Fibroblast of lung (primary cell): Measurements from ENCODE around the gene IP6K1.
A peak's percentile ranks its signal among the peaks of the same experiment; 100 is the strongest.

ENCODE experiments used
- EZH2 ChIP-seq: IDR thresholded peaks from 2 replicates; pipeline ENCODE4 v1.5.1; 2012; ENCODE audit warnings: low read length, control low read depth, mild to moderate bottlenecking; ENCODE audit errors: missing control alignments
- TF ChIP-seq, protein P1 (sequence below), 2 donors: IDR thresholded peaks in 1 of 2; conservative IDR thresholded peaks in 1 of 2; 1 replicate in 1 of 2; 2 replicates in 1 of 2; pipeline ENCODE4 v1.5.1; 2011 to 2012; ENCODE audit warnings: low read length in 2 of 2, control low read depth in 1 of 2, inconsistent platforms in 1 of 2, low read depth in 1 of 2, mild to moderate bottlenecking in 1 of 2

DNA sequence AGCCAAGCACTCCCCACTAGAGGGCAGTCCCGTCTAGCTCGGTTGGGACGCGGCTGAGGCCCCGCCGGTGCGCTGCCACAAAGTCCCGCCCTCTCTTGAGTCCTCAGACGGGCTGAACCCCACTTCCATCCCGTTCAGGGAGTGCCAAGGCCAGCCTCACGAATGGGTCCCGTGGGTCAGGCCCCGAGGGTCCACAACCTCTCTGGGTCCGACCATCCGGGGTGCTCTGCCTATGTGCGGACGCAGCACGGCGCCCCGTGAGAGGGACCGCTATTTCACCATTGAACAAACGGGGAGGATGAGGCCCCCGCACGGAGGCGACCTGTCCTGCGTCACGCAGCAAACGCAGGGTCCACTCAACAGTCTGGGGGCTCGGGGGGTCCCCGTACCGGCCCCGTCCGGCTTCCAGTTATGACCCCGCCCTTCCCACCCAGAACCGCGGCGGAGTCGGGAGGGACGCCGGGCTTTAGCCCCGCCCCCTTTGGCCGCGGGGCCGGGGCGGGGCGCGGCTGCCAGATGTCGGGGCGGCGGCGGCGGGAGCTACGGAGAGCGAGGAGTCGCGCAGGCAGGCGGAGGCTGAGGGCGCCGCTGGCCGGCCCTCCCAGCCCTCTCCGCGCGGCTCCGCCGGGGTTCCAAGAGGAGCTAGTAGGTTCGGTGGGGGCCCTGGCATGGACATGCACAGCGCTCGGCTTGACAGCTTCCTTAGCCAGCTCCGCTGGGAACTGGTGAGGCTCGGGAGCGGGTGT is 16.6 kb upstream of the IP6K1 start, which contains the start of gene INKA1:
- TF ChIP-seq, protein P1, sequence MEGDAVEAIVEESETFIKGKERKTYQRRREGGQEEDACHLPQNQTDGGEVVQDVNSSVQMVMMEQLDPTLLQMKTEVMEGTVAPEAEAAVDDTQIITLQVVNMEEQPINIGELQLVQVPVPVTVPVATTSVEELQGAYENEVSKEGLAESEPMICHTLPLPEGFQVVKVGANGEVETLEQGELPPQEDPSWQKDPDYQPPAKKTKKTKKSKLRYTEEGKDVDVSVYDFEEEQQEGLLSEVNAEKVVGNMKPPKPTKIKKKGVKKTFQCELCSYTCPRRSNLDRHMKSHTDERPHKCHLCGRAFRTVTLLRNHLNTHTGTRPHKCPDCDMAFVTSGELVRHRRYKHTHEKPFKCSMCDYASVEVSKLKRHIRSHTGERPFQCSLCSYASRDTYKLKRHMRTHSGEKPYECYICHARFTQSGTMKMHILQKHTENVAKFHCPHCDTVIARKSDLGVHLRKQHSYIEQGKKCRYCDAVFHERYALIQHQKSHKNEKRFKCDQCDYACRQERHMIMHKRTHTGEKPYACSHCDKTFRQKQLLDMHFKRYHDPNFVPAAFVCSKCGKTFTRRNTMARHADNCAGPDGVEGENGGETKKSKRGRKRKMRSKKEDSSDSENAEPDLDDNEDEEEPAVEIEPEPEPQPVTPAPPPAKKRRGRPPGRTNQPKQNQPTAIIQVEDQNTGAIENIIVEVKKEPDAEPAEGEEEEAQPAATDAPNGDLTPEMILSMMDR (conservative IDR thresholded peaks at IDR 0.05 in 1 of 2, IDR thresholded peaks at IDR 0.05 in 1 of 2; ENCODE audit: low read depth in 1 of 2, low read length in 2 of 2), result peak; percentile 61 to 85
- TF ChIP-seq EZH2, result no peak
